MM.1S (cell line): ENCODE data around the gene GYS1.

Source experiments
- DNase-seq: peaks from one replicate; pipeline ENCODE4 v3.0.0-alpha.2; 2015
- H2AFZ ChIP-seq: fragments of 300-600 bp; sonication (generic); 2 replicates; pipeline ENCODE4 v1.6.0; 2016; ENCODE audit warnings: antibody characterized with exemption, low read length
- H3F3A ChIP-seq: fragments of 300-600 bp; sonication (generic); 2 replicates; pipeline ENCODE4 v1.6.1; 2016; ENCODE audit warnings: mild to moderate bottlenecking, antibody characterized with exemption, low read length, moderate library complexity, mixed read lengths; ENCODE audit not compliant: insufficient read depth
- H3K27ac ChIP-seq: fragments of 300-600 bp; sonication (generic); 2 replicates; pipeline ENCODE4 v1.5.1; 2016; ENCODE audit warnings: mild to moderate bottlenecking, low read length
- H3K27me3 ChIP-seq: fragments of 300-600 bp; sonication (generic); replicated peaks from 2 replicates; pipeline ENCODE4 v1.6.0; 2016; ENCODE audit warnings: low read length; ENCODE audit not compliant: insufficient read depth
- H3K36me3 ChIP-seq: fragments of 300-600 bp; sonication (generic); replicated peaks from 2 replicates; pipeline ENCODE4 v1.6.1; 2016; ENCODE audit warnings: mild to moderate bottlenecking, low read length, mixed read lengths; ENCODE audit not compliant: insufficient read depth
- H3K4me1 ChIP-seq: fragments of 300-600 bp; sonication (generic); 2 replicates; pipeline ENCODE4 v1.6.1; 2016; ENCODE audit warnings: low read length, mixed read lengths
- H3K4me2 ChIP-seq: fragments of 300-600 bp; sonication (generic); 2 replicates; pipeline ENCODE4 v1.6.0; 2016; ENCODE audit warnings: low read depth, low read length
- H3K4me3 ChIP-seq: fragments of 300-600 bp; sonication (generic); 2 replicates; pipeline ENCODE4 v1.5.1; 2016; ENCODE audit warnings: low read length, mixed read lengths
- H3K79me2 ChIP-seq: fragments of 300-600 bp; sonication (generic); 2 replicates; pipeline ENCODE4 v1.6.1; 2016; ENCODE audit warnings: mixed run types, low read length, mixed read lengths
- H3K9ac ChIP-seq: fragments of 300-600 bp; sonication (generic); 2 replicates; pipeline ENCODE4 v1.6.1; 2016; ENCODE audit warnings: low read length, mixed read lengths
- H3K9me2 ChIP-seq: fragments of 300-600 bp; sonication (generic); replicated peaks from 2 replicates; pipeline ENCODE4 v1.6.1; 2016; ENCODE audit warnings: mild to moderate bottlenecking, low read length, mixed read lengths; ENCODE audit not compliant: insufficient read depth
- H3K9me3 ChIP-seq: fragments of 300-600 bp; sonication (generic); replicated peaks from 2 replicates; pipeline ENCODE4 v1.6.1; 2016; ENCODE audit warnings: mild to moderate bottlenecking, low read length, mixed read lengths; ENCODE audit not compliant: insufficient read depth
- H4K20me1 ChIP-seq: fragments of 300-600 bp; sonication (generic); 2 replicates; pipeline ENCODE4 v1.6.1; 2016; ENCODE audit warnings: mild to moderate bottlenecking, low read length, moderate library complexity, mixed read lengths; ENCODE audit not compliant: insufficient read depth
- CTCF ChIP-seq: fragments of 300-600 bp; sonication (generic); IDR thresholded peaks from 2 replicates; pipeline ENCODE4 v1.5.1; 2016; ENCODE audit warnings: antibody characterized with exemption, low read length, mixed read lengths
- EZH2 ChIP-seq: fragments of 300-600 bp; sonication (generic); optimal IDR thresholded peaks from 2 replicates; pipeline ENCODE3; 2017; ENCODE audit warnings: low read depth, mild to moderate bottlenecking, antibody characterized with exemption, low read length, mixed read lengths
- EZH2phosphoT487 ChIP-seq: fragments of 300-600 bp; sonication (generic); IDR thresholded peaks from 2 replicates; pipeline ENCODE4 v1.6.1; 2018; ENCODE audit warnings: antibody characterized with exemption, low read length

GYS1 gene

DNA sequence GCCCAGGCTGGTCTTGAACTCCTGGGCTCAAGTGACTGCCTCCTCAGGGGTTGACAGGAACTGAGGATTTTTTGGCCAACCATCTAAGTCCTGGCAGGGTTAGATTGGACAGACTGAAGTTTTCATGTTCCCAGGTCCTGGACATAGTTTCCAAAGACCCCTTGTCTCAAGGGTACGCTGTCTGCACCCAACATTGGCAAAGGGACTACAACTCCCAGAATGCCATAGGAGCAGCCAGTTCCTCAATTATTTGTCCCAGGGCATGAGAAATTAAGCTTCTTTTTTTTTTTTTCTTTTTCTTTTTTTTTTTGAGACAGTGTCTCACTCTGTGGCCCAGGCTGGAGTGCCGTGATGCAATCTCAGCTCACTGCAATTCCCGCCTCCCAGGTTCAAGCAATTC, 6.9 kb downstream of the GYS1 start:
- Histone ChIP-seq H3K79me2 (peaks cover 11% of the 10 kb centered on the region), H2AFZ (no peak overlapping the region), H3K36me3 (no peaks in the 10 kb centered on the region), H3K9me2 (no peaks in the 10 kb centered on the region), H3K27me3 (no peaks in the 10 kb centered on the region), H3F3A (no peaks in the 10 kb centered on the region), H4K20me1 (no peaks in the 10 kb centered on the region), H3K27ac (no peak overlapping the region), H3K9ac (no peak overlapping the region), H3K4me1 (no peaks in the 10 kb centered on the region), H3K9me3 (no peaks in the 10 kb centered on the region), H3K4me3 (no peak overlapping the region), H3K4me2 (no peak overlapping the region)
- TF ChIP-seq EZH2, result no peak
- no peak for TF ChIP-seq CTCF
- TF ChIP-seq EZH2phosphoT487, result no peak
- DNase-seq, result no peak

- DNase-seq, result no peak
- Histone ChIP-seq H3K79me2 (peaks cover 7% of the 10 kb centered on the region), H3K9me2 (no peaks in the 10 kb centered on the region), H3K36me3 (no peaks in the 10 kb centered on the region), H3K9me3 (no peaks in the 10 kb centered on the region), H3K4me1 (no peaks in the 10 kb centered on the region), H4K20me1 (no peaks in the 10 kb centered on the region), H3K4me3 (no peak overlapping the region), H2AFZ (no peak overlapping the region), H3K9ac (no peak overlapping the region), H3K4me2 (no peak overlapping the region), H3K27ac (no peak overlapping the region), H3K27me3 (no peaks in the 10 kb centered on the region), H3F3A (no peaks in the 10 kb centered on the region)
- TF ChIP-seq EZH2 (no peak), CTCF (no peak), EZH2phosphoT487 (no peak)
These were observed 7.4 kb downstream of the GYS1 start for GRCh38 chr19:48985711-48986110.

DNA sequence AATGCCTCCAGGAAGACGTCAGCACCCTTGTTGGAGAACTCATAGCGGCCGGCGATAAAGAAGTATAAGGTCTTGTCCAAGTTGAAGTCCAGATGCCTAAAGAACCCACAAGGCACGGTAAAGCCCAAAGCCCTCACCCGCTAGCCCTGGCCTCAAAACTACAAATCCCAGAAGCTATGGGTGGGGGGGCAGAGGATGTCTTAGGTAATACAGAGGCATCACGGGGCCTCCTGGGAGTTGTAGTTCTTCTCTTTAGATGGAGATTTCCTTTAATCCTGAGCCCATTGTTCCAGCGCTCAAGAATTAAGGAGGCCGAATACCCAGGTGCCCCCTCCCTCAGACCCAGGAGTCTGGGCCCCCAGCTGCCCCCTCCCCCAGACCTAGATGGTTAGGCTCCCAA, 10.8 kb downstream of the GYS1 start:
- no peak for TF ChIP-seq EZH2phosphoT487
- TF ChIP-seq EZH2, result no peak
- TF ChIP-seq CTCF, result no peak
- peaks cover 23% of the 10 kb centered on the region for H3F3A ChIP-seq
- no peaks in the 10 kb centered on the region for H3K27me3 ChIP-seq
- no peak for DNase-seq
- H3K79me2 ChIP-seq, result no peaks in the 10 kb centered on the region
- H3K4me3 ChIP-seq, result no peak overlapping the region
- no peak overlapping the region for H3K4me2 ChIP-seq
- H4K20me1 ChIP-seq, result no peaks in the 10 kb centered on the region
- H3K4me1 ChIP-seq, result peaks cover 10% of the 10 kb centered on the region
- H3K36me3 ChIP-seq, result no peaks in the 10 kb centered on the region
- no peak overlapping the region for H3K27ac ChIP-seq
- no peaks in the 10 kb centered on the region for H3K9me3 ChIP-seq
- H3K9me2 ChIP-seq, result no peaks in the 10 kb centered on the region
- no peak overlapping the region for H3K9ac ChIP-seq
- H2AFZ ChIP-seq, result no peak overlapping the region
